ENCODE results near the gene OR13J1.
"Not testable (repeated sequence)": the region's sequence is repeated elsewhere in the genome, so short reads cannot be mapped to it uniquely, and the experiment has no call there.

- TF ChIP-seq, protein P1, sequence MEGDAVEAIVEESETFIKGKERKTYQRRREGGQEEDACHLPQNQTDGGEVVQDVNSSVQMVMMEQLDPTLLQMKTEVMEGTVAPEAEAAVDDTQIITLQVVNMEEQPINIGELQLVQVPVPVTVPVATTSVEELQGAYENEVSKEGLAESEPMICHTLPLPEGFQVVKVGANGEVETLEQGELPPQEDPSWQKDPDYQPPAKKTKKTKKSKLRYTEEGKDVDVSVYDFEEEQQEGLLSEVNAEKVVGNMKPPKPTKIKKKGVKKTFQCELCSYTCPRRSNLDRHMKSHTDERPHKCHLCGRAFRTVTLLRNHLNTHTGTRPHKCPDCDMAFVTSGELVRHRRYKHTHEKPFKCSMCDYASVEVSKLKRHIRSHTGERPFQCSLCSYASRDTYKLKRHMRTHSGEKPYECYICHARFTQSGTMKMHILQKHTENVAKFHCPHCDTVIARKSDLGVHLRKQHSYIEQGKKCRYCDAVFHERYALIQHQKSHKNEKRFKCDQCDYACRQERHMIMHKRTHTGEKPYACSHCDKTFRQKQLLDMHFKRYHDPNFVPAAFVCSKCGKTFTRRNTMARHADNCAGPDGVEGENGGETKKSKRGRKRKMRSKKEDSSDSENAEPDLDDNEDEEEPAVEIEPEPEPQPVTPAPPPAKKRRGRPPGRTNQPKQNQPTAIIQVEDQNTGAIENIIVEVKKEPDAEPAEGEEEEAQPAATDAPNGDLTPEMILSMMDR (IDR thresholded peaks at IDR 0.05), result not testable (repeated sequence)
- TF ChIP-seq POLR2A (IDR thresholded peaks at IDR 0.05), result not testable (repeated sequence)
These were observed 14.7 kb upstream of the OR13J1 start for GRCh38 chr9:35884908-35885307.

Measured in heart left ventricle (tissue), 13 donors.